ENCODE measurements around the gene DOCK9. TPM values are rescaled to one million over a fixed set of nuclear protein-coding genes. Genes with fewer than 3 reads are reported as not detected.
A peak's percentile ranks its signal among the peaks of the same experiment; 100 is the strongest.

Gene DOCK9
- total RNA-seq, 6 experiments from 2014 or later: 16.5 to 24.3 (median 18.1) TPM

GRCh38 chr13:98771838-98772611 is 205.8 kb downstream of the DOCK9 start:
- intact Hi-C loops (cut with DNase I): no loop called here
- no peaks in the 10 kb centered on the region for H3K4me1 ChIP-seq
- H3K27ac ChIP-seq: no peak overlapping the region
- H3K4me3 ChIP-seq: no peak overlapping the region
- WGBS (ENCODE audit: insufficient coverage, low coverage, low lambda C conversion rate, missing lambda C conversion rate): 52% methylated on average over 8 of the region's 16 CpGs
- no peaks in the 10 kb centered on the region for H3K9me3 ChIP-seq
- no peaks in the 10 kb centered on the region for H3K36me3 ChIP-seq
- TF ChIP-seq CTCF (IDR thresholded peaks at IDR 0.05): no peak
- TF ChIP-seq POLR2A (IDR thresholded peaks at IDR 0.05): no peak
- H3K27me3 ChIP-seq: no peaks in the 10 kb centered on the region
- ATAC-seq (peak; percentile 8 to 58 (median 46)), DNase-seq (no peak)

- Histone ChIP-seq H3K4me3 (no peak overlapping the region), H3K4me1 (no peaks in the 10 kb centered on the region), H3K27ac (no peak overlapping the region), H3K9me3 (no peaks in the 10 kb centered on the region), H3K27me3 (no peaks in the 10 kb centered on the region), H3K36me3 (no peaks in the 10 kb centered on the region)
- 90% methylated on average over 5 of the region's 7 CpGs for WGBS (ENCODE audit: insufficient coverage, low coverage, low lambda C conversion rate, missing lambda C conversion rate)
- intact Hi-C loops (cut with DNase I): no loop called here
- ATAC-seq (no peak), DNase-seq (no peak)
- TF ChIP-seq POLR2A (IDR thresholded peaks at IDR 0.05) (no peak), CTCF (IDR thresholded peaks at IDR 0.05) (no peak)
Observed at GRCh38 chr13:98769736-98770135, 208.1 kb downstream of the DOCK9 start.

- no peak overlapping the region for H3K4me3 ChIP-seq
- TF ChIP-seq CTCF (IDR thresholded peaks at IDR 0.05) (no peak), POLR2A (IDR thresholded peaks at IDR 0.05) (no peak)
- H3K27me3 ChIP-seq: no peaks in the 10 kb centered on the region
- H3K9me3 ChIP-seq: no peaks in the 10 kb centered on the region
- H3K27ac ChIP-seq: no peak overlapping the region
- 43% methylated on average over 4 of the region's 4 CpGs for WGBS (ENCODE audit: insufficient coverage, low coverage, low lambda C conversion rate, missing lambda C conversion rate)
- intact Hi-C loops (cut with DNase I): no loop called here
- no peaks in the 10 kb centered on the region for H3K4me1 ChIP-seq
- DNase-seq (no peak), ATAC-seq (no peak)
- H3K36me3 ChIP-seq: no peaks in the 10 kb centered on the region
Observed at GRCh38 chr13:98768522-98768921, 209.3 kb downstream of the DOCK9 start.

- WGBS (ENCODE audit: insufficient coverage, low coverage, low lambda C conversion rate, missing lambda C conversion rate): 69% methylated on average over 11 of the region's 11 CpGs
- DNase-seq: no peak
- intact Hi-C loops (cut with DNase I): no loop called here
- H3K4me1 ChIP-seq: peaks cover 0 to 9% (median 3%) of the 10 kb centered on the region in 4 donors
- H3K36me3 ChIP-seq: no peaks in the 10 kb centered on the region
- no peaks in the 10 kb centered on the region for H3K27me3 ChIP-seq
- no peak overlapping the region for H3K4me3 ChIP-seq
- H3K27ac ChIP-seq: no peak overlapping the region
- TF ChIP-seq CTCF (IDR thresholded peaks at IDR 0.05) (no peak), POLR2A (IDR thresholded peaks at IDR 0.05) (no peak)
- ATAC-seq: no peak
- H3K9me3 ChIP-seq: no peaks in the 10 kb centered on the region
Observed at GRCh38 chr13:98766697-98767096, 211.2 kb downstream of the DOCK9 start.

Data from right lobe of liver (tissue), 6 donors.